Adipose tissue (tissue), 3 donors: ENCODE data around the gene SBK3. TPM values are rescaled to one million over a fixed set of nuclear protein-coding genes. Genes with fewer than 3 reads are reported as not detected.

ENCODE experiments used
- H3K27ac ChIP-seq: one replicate; pipeline ENCODE4 v1.5.1; 2013; ENCODE audit warnings: low read depth, low read length
- WGBS, 3 donors: extraction: QIAGEN DNeasy Blood & Tissue Kit; methylation state at CpG; one replicate each; pipeline ENCODE4 v1.1.7; 2013; 5-methylcytosine and 5-hydroxymethylcytosine counted together
- polyA plus RNA-seq, 3 donors: library from polyadenylated mRNA; stranded (reverse); fragments of 200-250 nt; gene quantifications; one replicate each; pipeline ENCODE4 v1.2.3, GENCODE V29; 2013
- donor health status: healthy with polysubstance abuse.
- donor health status: Bipolar disorder and iron deficiency.
- donor health status: healthy.

SBK3 gene
- polyA plus RNA-seq, 3 donors = 0.29 to 1.6 (median 1.2) TPM

- 70 to 89% (median 81%) methylated on average over 40 to 56 of the region's 56 CpGs for WGBS, 3 donors
Observed at GRCh38 chr19:55529636-55530234, 15.6 kb downstream of the SBK3 start.

GRCh38 chr19:55528030-55528803, 17.1 kb downstream of the SBK3 start:
- WGBS, 3 donors = 30 to 48% (median 40%) methylated on average over 15 of the region's 15 CpGs
- no peak overlapping the region for H3K27ac ChIP-seq

More at GRCh38 chr19:55529636-55530234, 15.6 kb downstream of the SBK3 start:
- no peak overlapping the region for H3K27ac ChIP-seq

- H3K27ac ChIP-seq = no peak overlapping the region
- WGBS, 3 donors = 82 to 86% (median 85%) methylated on average over 22 of the region's 22 CpGs
Observed at GRCh38 chr19:55527197-55528029, 17.9 kb downstream of the SBK3 start.

GRCh38 chr19:55526216-55527196, 18.8 kb downstream of the SBK3 start:
- WGBS, 3 donors = 22 to 26% (median 25%) methylated on average over 32 to 35 of the region's 35 CpGs

GRCh38 chr19:55525289-55526101, 19.8 kb downstream of the SBK3 start:
- H3K27ac ChIP-seq = no peak overlapping the region
- WGBS, 3 donors = 47 to 55% (median 50%) methylated on average over 24 to 29 of the region's 29 CpGs

More at GRCh38 chr19:55526216-55527196, 18.8 kb downstream of the SBK3 start:
- no peak overlapping the region for H3K27ac ChIP-seq

- WGBS, 3 donors = 74 to 83% (median 80%) methylated on average over 14 of the region's 14 CpGs
- no peak overlapping the region for H3K27ac ChIP-seq
Observed at GRCh38 chr19:55520691-55521292, 24.6 kb downstream of the SBK3 start.

- WGBS, 3 donors = 84 to 90% (median 90%) methylated on average over 10 of the region's 10 CpGs
- no peak overlapping the region for H3K27ac ChIP-seq
Observed at GRCh38 chr19:55519451-55520311, 25.7 kb downstream of the SBK3 start.

- WGBS, 3 donors = 9 to 14% (median 9%) methylated on average over 41 to 61 of the region's 61 CpGs
- H3K27ac ChIP-seq = no peak overlapping the region
Observed at GRCh38 chr19:55516878-55517620, 28.3 kb downstream of the SBK3 start.

- WGBS, 3 donors = 75 to 77% (median 75%) methylated on average over 10 of the region's 10 CpGs
Observed at GRCh38 chr19:55508120-55508519, 37.2 kb downstream of the SBK3 start.

GRCh38 chr19:55504981-55505380, 40.4 kb downstream of the SBK3 start:
- H3K27ac ChIP-seq = no peak overlapping the region
- WGBS, 3 donors = 75 to 91% (median 88%) methylated on average over 11 of the region's 11 CpGs

More at GRCh38 chr19:55508120-55508519, 37.2 kb downstream of the SBK3 start:
- H3K27ac ChIP-seq = no peak overlapping the region

GRCh38 chr19:55504252-55504603, 41.1 kb downstream of the SBK3 start:
- 22 to 40% (median 39%) methylated on average over 13 of the region's 13 CpGs for WGBS, 3 donors
- H3K27ac ChIP-seq = no peak overlapping the region

GRCh38 chr19:55503502-55504251, 41.7 kb downstream of the SBK3 start:
- 13 to 14% (median 13%) methylated on average over 64 of the region's 64 CpGs for WGBS, 3 donors
- no peak overlapping the region for H3K27ac ChIP-seq

- H3K27ac ChIP-seq = no peak overlapping the region
- 81 to 87% (median 84%) methylated on average over 17 of the region's 17 CpGs for WGBS, 3 donors
Observed at GRCh38 chr19:55503157-55503501, 42.2 kb downstream of the SBK3 start.

- 91 to 94% (median 94%) methylated on average over 9 of the region's 9 CpGs for WGBS, 3 donors
- no peak overlapping the region for H3K27ac ChIP-seq
Observed at GRCh38 chr19:55502197-55502952, 43.0 kb downstream of the SBK3 start.
